ENCODE results near the gene ELMOD2. TPM values are rescaled to one million over a fixed set of nuclear protein-coding genes. Genes with fewer than 3 reads are reported as not detected.

ELMOD2 gene
- total and polyA plus RNA-seq, 2 of the 4 experiments (the other 2 are of a cell fraction) = 7.3 to 10.6 TPM

GRCh38 chr4:140523370-140523856 is 555 bp upstream of the ELMOD2 start:
- in situ Hi-C loops (cut with MboI; ENCODE audit: low sequenced_read_pairs) = no loop called here
- CTCF ChIA-PET = interaction anchor here (0.8 to 1.5 kb wide), 3 partner anchors 19 to 610 kb away, joined by 3 to 6 read pairs (median 3); partner anchors contain the start of gene RNF150

More at GRCh38 chr4:140523370-140523856, 555 bp upstream of the ELMOD2 start:
- Histone ChIP-seq H4K8ac (ENCODE audit: low read depth in 2 of 2, low read length in 2 of 2) (peak overlapping the region; percentile 64 to 76), H4K20me1 (ENCODE audit: insufficient read depth, low read length) (no peaks in the 10 kb centered on the region), H3K18ac (ENCODE audit: low read depth, low read length) (no peak overlapping the region), H3K9me1 (ENCODE audit: insufficient read depth, low read length) (no peaks in the 10 kb centered on the region), H2AFZ (replicated peaks; ENCODE audit: low read length, poor library complexity) (peak overlapping the region; percentile 97), H2BK20ac (ENCODE audit: low read depth, low read length) (no peak overlapping the region), H3K36me3 (ENCODE audit: control insufficient read depth, insufficient read depth, low read length) (no peaks in the 10 kb centered on the region), H3K9me3 (ENCODE audit: control insufficient read depth, insufficient read depth, low read length) (no peaks in the 10 kb centered on the region), H4K5ac (ENCODE audit: low read depth, low read length) (no peak overlapping the region), H3K27ac (ENCODE audit: insufficient read depth, low read length) (no peak overlapping the region), H3K56ac (ENCODE audit: extremely low read depth, insufficient read depth, low read length) (0 out of 2 replicates have a peak overlapping the region, but pooled peaks have one; percentile 20), H3K23ac (ENCODE audit: low read depth, low read length) (no peak overlapping the region), H3K4me3 (ENCODE audit: insufficient read depth, low read depth, low read length) (peak overlapping the region; percentile 43; the same call in 1 of the 2 replicates), H3K4me1 (ENCODE audit: control insufficient read depth, insufficient read depth, low read length) (no peaks in the 10 kb centered on the region), H2AK5ac (ENCODE audit: low read depth, low read length) (no peak overlapping the region), H2BK15ac (ENCODE audit: low read depth, low read length) (no peak overlapping the region), H3K79me1 (ENCODE audit: low read depth in 1 of 2, low read length in 2 of 2) (peaks cover 4 to 14% of the 10 kb centered on the region in 2 experiments; a peak in 3 of 4 replicates), H2BK120ac (ENCODE audit: low read depth, low read length) (no peak overlapping the region), H3K27me3 (ENCODE audit: control insufficient read depth, insufficient read depth, low read length) (no peaks in the 10 kb centered on the region), H2AK9ac (replicated peaks; ENCODE audit: low read depth, low read length, poor library complexity) (no peak overlapping the region), H2BK5ac (ENCODE audit: low read depth, low read length, poor library complexity, severe bottlenecking) (no peak overlapping the region), H4K91ac (ENCODE audit: insufficient read depth, low read depth, low read length) (no peak overlapping the region), H3K4ac (ENCODE audit: low read depth, low read length) (no peak overlapping the region), H3K4me2 (ENCODE audit: low read depth, low read length) (peak overlapping the region; percentile 72), H3K9ac (ENCODE audit: low read depth, low read length) (no peak overlapping the region; the same call in 1 of the 2 replicates), H3K14ac (replicated peaks; ENCODE audit: low read depth, low read length) (no peak overlapping the region)
- ATAC-seq (ENCODE audit: low read depth) (no peak), DNase-seq (no peak)
- no CpG with 5 or more reads among the region's 8 CpGs for WGBS, 2 experiments (ENCODE audit: extremely low coverage in 2 of 2, insufficient read length in 1 of 2)
- intact Hi-C loops (cut with micrococcal nuclease) = loop anchor here (5.0 kb wide), 2 partner anchors 151 to 234 kb away; partner anchors contain the start of genes SCOC and TBC1D9
- no TSS peak for BruUV-seq (replicated peaks)
- dilution Hi-C loops (cut with HindIII; ENCODE audit: low sequenced_read_pairs, unreplicated experiment) = no loop called here
- POLR2A ChIA-PET (ENCODE audit: unreplicated experiment) = no interaction called here
- TF ChIP-seq FOS (IDR thresholded peaks at IDR 0.05; ENCODE audit: low read depth, low read length) = no peak
- no peak for TF ChIP-seq USF2 (IDR thresholded peaks at IDR 0.05; ENCODE audit: low read depth, low read length)
- no peak for TF ChIP-seq POLR2A (IDR thresholded peaks at IDR 0.05; ENCODE audit: low read depth, low read length)
- TF ChIP-seq BHLHE40 (IDR thresholded peaks at IDR 0.05; ENCODE audit: low read depth, low read length) = no peak
